Fibroblast of lung (primary cell): ENCODE results near the gene SOX9. TPM values are rescaled to one million over a fixed set of nuclear protein-coding genes. Genes with fewer than 3 reads are reported as not detected.

Experiments used
- DNase-seq, 2 donors: peaks; one replicate each; pipeline versions ENCODE4 v3.0.0 to v3.0.0-alpha.2; 2010; ENCODE audit warnings: low read depth in 2 of 2
- H2AFZ ChIP-seq: 2 replicates; pipeline ENCODE4 v1.5.1; 2012; ENCODE audit warnings: low read length, control low read depth, inconsistent platforms
- H3K27ac ChIP-seq: 2 replicates; pipeline ENCODE4 v1.5.1; 2011; ENCODE audit warnings: low read length, control low read depth; ENCODE audit not compliant: insufficient read depth
- H3K27me3 ChIP-seq: 2 replicates; pipeline ENCODE4 v1.5.1; 2011; ENCODE audit warnings: mild to moderate bottlenecking, low read length; ENCODE audit not compliant: control insufficient read depth, insufficient read depth
- H3K36me3 ChIP-seq: 2 replicates; pipeline ENCODE4 v1.5.1; 2011; ENCODE audit warnings: low read length; ENCODE audit not compliant: control insufficient read depth, insufficient read depth
- H3K4me1 ChIP-seq: 2 replicates; pipeline ENCODE4 v1.5.1; 2011; ENCODE audit warnings: low read length; ENCODE audit not compliant: control insufficient read depth, insufficient read depth; ENCODE audit errors: extremely low read depth
- H3K4me2 ChIP-seq: 2 replicates; pipeline ENCODE4 v1.5.1; 2011; ENCODE audit warnings: low read length, control low read depth; ENCODE audit not compliant: insufficient read depth; ENCODE audit errors: extremely low read depth
- H3K4me3 ChIP-seq, 4 experiments: fragments of 200-600 bp in 1 of 4; sonication (generic) in 1 of 4; replicated peaks in 1 of 4; 2 replicates each; pipeline ENCODE4 v1.5.1; 2011 to 2016; ENCODE audit warnings: low read length in 4 of 4, low read depth in 3 of 4, mild to moderate bottlenecking in 3 of 4, control low read depth in 2 of 4, inconsistent platforms in 1 of 4, mixed read lengths in 1 of 4; ENCODE audit not compliant: insufficient read depth in 1 of 4; ENCODE audit errors: control extremely low read depth in 1 of 4
- H3K79me2 ChIP-seq: 2 replicates; pipeline ENCODE4 v1.5.1; 2012; ENCODE audit warnings: mild to moderate bottlenecking, low read length, inconsistent platforms; ENCODE audit not compliant: control insufficient read depth, insufficient read depth
- H3K9ac ChIP-seq: 2 replicates; pipeline ENCODE4 v1.5.1; 2011; ENCODE audit warnings: mild to moderate bottlenecking, low read length, control low read depth; ENCODE audit not compliant: insufficient read depth
- H3K9me3 ChIP-seq: 2 replicates; pipeline ENCODE4 v1.5.1; 2012; ENCODE audit warnings: low read depth, low read length; ENCODE audit not compliant: control insufficient read depth, insufficient read depth
- H4K20me1 ChIP-seq: 2 replicates; pipeline ENCODE4 v1.5.1; 2011; ENCODE audit warnings: low read length; ENCODE audit not compliant: control insufficient read depth, insufficient read depth; ENCODE audit errors: extremely low read depth
- CTCF ChIP-seq, 2 donors: IDR thresholded peaks in 1 of 2; conservative IDR thresholded peaks in 1 of 2; 1 replicate in 1 of 2; 2 replicates in 1 of 2; pipeline ENCODE4 v1.5.1; 2011 to 2012; ENCODE audit warnings: low read length in 2 of 2, control low read depth in 1 of 2, inconsistent platforms in 1 of 2, low read depth in 1 of 2, mild to moderate bottlenecking in 1 of 2
- EZH2 ChIP-seq: IDR thresholded peaks from 2 replicates; pipeline ENCODE4 v1.5.1; 2012; ENCODE audit warnings: low read length, control low read depth, mild to moderate bottlenecking; ENCODE audit errors: missing control alignments
- polyA plus RNA-seq, 2 donors: library from polyadenylated mRNA; depleted of rRNA in 1 of 2; stranded (reverse) in 1 of 2; unstranded in 1 of 2; fragments of >200 nt; gene quantifications; 2 replicates each; pipeline ENCODE4 v1.2.1, GENCODE V29; 2011 to 2012; ENCODE audit warnings: missing spikeins in 1 of 2
- total RNA-seq: library from RNA; depleted of rRNA; stranded (reverse); fragments of >200 nt; gene quantifications from 2 replicates; pipeline ENCODE4 v1.2.1, GENCODE V29; 2014

Gene SOX9
- total and polyA plus RNA-seq, 2 donors (not counting 1 experiment from before 2014, with no cell fraction given): 3.1 to 5.4 TPM

GRCh38 chr17:72097144-72097543 is 23.7 kb upstream of the SOX9 start:
- H3K4me2 ChIP-seq: no peak overlapping the region
- peak in 1 of 2 donors; percentile 40 for DNase-seq
- no peaks in the 10 kb centered on the region for H3K36me3 ChIP-seq
- no peaks in the 10 kb centered on the region for H3K9me3 ChIP-seq
- H3K27ac ChIP-seq: no peak overlapping the region
- TF ChIP-seq EZH2: no peak
- no peak for TF ChIP-seq CTCF (conservative IDR thresholded peaks at IDR 0.05 in 1 of 2, IDR thresholded peaks at IDR 0.05 in 1 of 2; ENCODE audit: low read depth in 1 of 2, low read length in 2 of 2)
- no peak overlapping the region for H3K9ac ChIP-seq
- no peaks in the 10 kb centered on the region for H3K79me2 ChIP-seq
- no peaks in the 10 kb centered on the region for H3K27me3 ChIP-seq
- no peak overlapping the region for H2AFZ ChIP-seq
- H4K20me1 ChIP-seq: no peaks in the 10 kb centered on the region
- no peaks in the 10 kb centered on the region for H3K4me1 ChIP-seq
- H3K4me3 ChIP-seq: no peak overlapping the region

GRCh38 chr17:72099919-72100318 is 20.9 kb upstream of the SOX9 start:
- DNase-seq: peak; percentile 33 to 85
- peak overlapping the region; percentile 25 for H3K4me2 ChIP-seq

GRCh38 chr17:72100470-72100869 is 20.4 kb upstream of the SOX9 start:
- no peak overlapping the region for H3K9ac ChIP-seq
- no peaks in the 10 kb centered on the region for H3K9me3 ChIP-seq
- DNase-seq: no peak
- H3K27me3 ChIP-seq: no peaks in the 10 kb centered on the region
- TF ChIP-seq EZH2 (no peak), CTCF (conservative IDR thresholded peaks at IDR 0.05 in 1 of 2, IDR thresholded peaks at IDR 0.05 in 1 of 2; ENCODE audit: low read depth in 1 of 2, low read length in 2 of 2) (no peak)
- no peaks in the 10 kb centered on the region for H3K36me3 ChIP-seq
- H3K4me3 ChIP-seq: no peak overlapping the region
- no peaks in the 10 kb centered on the region for H3K4me1 ChIP-seq
- H3K4me2 ChIP-seq: no peak overlapping the region
- no peak overlapping the region for H2AFZ ChIP-seq
- H3K79me2 ChIP-seq: no peaks in the 10 kb centered on the region
- H3K27ac ChIP-seq: no peak overlapping the region
- H4K20me1 ChIP-seq: no peaks in the 10 kb centered on the region

More at GRCh38 chr17:72099919-72100318, 20.9 kb upstream of the SOX9 start:
- TF ChIP-seq CTCF (conservative IDR thresholded peaks at IDR 0.05 in 1 of 2, IDR thresholded peaks at IDR 0.05 in 1 of 2; ENCODE audit: low read depth in 1 of 2, low read length in 2 of 2) (no peak), EZH2 (no peak)
- Histone ChIP-seq H2AFZ (no peak overlapping the region), H3K9me3 (no peaks in the 10 kb centered on the region), H3K27ac (no peak overlapping the region), H3K79me2 (no peaks in the 10 kb centered on the region), H3K4me1 (no peaks in the 10 kb centered on the region), H3K9ac (no peak overlapping the region), H3K36me3 (no peaks in the 10 kb centered on the region), H4K20me1 (no peaks in the 10 kb centered on the region), H3K4me3 (no peak overlapping the region), H3K27me3 (no peaks in the 10 kb centered on the region)
